ENCODE measurements around the gene MLLT3.

MLLT3 gene

DNA sequence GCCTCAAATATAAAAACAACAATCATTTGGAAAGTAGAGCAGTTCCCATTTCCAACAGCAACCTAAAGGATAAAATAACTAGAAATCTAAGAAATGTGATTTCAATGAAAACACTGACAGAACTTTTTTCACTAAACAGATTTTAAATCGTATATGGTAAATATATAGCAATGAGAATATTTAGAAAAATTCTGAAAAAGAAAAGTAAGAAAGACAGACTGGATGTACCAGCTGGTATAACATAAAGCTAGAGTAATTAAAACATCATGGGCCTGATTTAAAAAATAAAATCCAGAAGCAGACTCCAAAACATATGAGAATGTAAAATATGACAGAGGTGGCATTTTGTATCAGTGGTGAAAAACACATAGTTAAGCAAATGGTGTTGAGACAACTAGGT is 308.9 kb downstream of the MLLT3 start:
- no peak for DNase-seq (ENCODE audit: extremely low read depth in 1 of 2, low read depth in 1 of 2)

GRCh38 chr9:20312732-20313131 is 309.6 kb downstream of the MLLT3 start:
- no peak for DNase-seq (ENCODE audit: extremely low read depth in 1 of 2, low read depth in 1 of 2)

DNA sequence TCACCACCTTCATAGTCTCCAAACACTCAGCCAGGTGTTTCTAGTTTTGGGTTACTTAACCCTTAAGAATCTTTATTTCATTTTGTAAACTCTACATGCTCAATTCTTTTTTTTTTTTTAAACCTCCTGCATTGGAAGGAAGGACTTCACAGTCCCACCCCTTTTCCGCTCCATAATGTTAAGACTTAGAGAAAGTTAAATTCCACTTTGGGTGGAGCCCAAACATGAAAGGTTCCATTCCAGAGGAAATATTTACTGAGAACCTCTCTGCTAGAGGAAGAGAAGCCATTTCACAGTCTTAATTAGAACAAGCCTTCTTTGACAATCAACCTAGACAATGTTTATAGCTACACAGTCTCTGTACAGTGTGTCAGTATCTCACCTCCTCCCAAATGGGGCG is 312.3 kb downstream of the MLLT3 start:
- DNase-seq (ENCODE audit: extremely low read depth in 1 of 2, low read depth in 1 of 2): no peak

- no peak for DNase-seq (ENCODE audit: extremely low read depth in 1 of 2, low read depth in 1 of 2)
Measured at GRCh38 chr9:20309124-20309523, 313.2 kb downstream of the MLLT3 start.

DNA sequence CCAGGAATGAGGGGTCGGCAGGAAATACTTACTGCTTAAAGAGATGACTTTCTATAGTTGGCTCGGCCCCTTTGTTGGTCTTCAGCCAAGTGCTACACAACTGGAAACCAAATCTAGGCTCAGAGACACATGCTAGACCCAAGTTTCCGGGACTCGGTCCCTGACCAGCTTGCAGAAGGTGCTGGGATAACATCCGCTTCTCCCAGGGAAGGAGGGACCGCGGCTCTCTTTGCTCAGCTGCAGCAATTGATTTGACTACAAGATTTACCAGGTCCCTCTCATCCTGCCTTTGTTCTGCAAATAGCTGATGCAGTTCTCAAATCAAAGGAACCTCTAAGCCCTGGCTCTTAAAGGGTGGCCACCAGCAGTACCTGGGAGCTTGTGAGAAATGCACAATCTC is 314.7 kb downstream of the MLLT3 start:
- no peak for DNase-seq (ENCODE audit: extremely low read depth in 1 of 2, low read depth in 1 of 2)

DNA sequence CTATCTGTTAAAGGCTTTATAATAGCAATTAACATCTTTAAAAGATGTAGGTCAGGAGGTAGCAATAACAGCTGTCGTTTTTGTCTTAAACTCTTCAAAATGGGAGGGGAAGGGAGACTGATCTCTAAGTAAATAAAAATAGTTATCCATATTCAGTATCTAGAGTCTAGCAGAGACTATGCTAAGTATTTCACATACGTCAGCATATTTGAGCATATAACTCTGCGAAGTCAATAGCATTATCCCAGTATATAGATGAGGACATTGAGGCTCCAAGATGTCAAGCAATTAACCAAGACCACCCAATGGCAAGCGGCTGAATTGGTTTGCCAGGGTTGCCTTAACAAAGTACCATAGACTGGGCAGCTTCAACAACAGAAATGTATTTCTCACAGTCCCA is 316.8 kb downstream of the MLLT3 start:
- DNase-seq (ENCODE audit: extremely low read depth in 1 of 2, low read depth in 1 of 2): no peak

- DNase-seq (ENCODE audit: extremely low read depth in 1 of 2, low read depth in 1 of 2): no peak
Measured at GRCh38 chr9:20303996-20304395, 318.3 kb downstream of the MLLT3 start.

DNA sequence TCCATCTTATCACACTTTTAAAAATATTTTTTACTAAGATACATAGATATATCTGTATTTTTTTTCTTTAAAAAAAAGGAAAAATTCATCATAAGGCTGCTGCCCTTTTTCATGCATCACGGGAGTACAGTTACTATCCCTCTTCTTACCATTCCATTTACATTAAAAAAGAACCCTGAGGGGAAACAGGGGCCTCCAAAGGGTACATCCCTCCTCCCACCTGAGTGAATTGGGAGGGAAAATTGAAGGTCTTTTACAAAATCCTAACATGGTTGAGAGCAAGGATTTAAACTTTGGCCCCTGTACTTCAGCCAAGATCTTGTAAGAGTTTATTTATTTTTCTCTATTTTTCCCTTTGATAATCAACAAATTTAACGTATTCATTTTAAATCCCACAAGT is 319.2 kb downstream of the MLLT3 start:
- no peak for DNase-seq (ENCODE audit: extremely low read depth in 1 of 2, low read depth in 1 of 2)

DNA sequence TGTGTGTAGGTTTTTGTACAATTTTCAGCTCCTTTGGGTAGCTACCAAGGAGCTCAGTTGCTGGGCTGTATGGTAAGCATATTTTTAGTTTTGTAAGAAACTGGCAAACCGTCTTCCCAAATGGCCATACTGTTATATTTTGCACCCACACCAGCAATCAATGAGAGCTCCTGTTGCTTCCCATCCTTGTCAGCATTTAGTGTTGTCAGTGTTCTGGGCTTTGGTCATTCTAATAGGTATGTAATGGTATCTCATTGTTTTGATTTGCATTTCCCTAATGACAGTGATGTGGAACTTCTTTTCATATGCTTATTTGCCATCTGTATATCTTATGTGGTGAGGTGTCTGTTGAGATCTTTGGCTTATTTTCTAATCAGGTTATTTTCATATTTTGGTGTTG is 320.1 kb downstream of the MLLT3 start:
- no peak for DNase-seq (ENCODE audit: extremely low read depth in 1 of 2, low read depth in 1 of 2)

DNA sequence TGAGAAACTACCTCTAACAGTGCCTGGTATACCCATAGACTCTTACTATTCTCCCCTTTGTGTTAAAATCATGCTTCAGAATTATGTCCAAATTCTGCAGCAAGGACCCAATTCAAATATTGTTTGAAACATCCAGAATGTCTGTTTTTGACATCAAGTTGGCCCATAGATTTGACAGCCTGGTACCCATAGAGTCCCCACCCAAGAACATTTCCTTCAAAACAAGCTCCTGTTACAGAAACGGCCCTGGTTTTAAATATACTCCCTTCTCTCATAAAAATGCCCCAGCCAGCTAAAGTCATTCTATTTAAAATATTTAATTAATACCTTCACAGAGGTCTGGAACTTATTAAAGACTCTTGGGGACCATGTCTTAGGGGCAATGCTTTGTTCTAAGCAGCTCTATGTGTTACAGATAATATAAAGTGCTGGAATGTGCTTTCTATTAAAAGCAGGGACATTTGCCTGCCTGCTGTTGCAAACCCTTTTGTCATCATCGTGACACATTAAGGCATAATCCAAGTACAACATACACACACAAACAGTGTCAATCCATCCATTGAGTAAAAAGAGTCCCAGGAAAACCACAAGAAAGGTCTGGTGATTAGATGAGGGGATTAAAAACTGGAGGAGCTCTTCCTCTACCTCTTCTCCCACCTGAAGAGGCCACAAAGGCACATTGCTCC is 321.7 kb downstream of the MLLT3 start:
- no peak for DNase-seq (ENCODE audit: extremely low read depth in 1 of 2, low read depth in 1 of 2)

DNA sequence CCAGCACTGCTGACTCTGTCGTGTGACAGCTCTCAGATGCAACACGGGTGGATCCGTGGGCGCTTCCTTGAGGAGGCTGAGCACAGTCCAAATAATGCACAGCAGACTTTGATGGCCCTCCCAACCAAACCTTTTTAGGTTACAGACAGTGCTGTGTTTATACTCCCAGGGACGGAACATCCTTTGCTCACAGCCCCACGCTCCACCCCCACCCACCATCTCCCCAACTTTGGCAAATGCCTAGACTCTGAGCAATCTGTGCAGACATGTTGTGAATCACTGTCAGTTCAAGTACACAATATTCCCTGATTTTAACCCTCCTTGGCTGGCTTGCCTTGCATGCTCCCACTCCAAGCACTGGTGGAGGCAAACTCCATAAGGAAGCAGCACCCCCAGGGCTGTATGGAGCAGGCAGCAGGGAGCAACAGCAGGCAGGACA is 324.6 kb downstream of the MLLT3 start:
- no peak for DNase-seq (ENCODE audit: extremely low read depth in 1 of 2, low read depth in 1 of 2)

DNA sequence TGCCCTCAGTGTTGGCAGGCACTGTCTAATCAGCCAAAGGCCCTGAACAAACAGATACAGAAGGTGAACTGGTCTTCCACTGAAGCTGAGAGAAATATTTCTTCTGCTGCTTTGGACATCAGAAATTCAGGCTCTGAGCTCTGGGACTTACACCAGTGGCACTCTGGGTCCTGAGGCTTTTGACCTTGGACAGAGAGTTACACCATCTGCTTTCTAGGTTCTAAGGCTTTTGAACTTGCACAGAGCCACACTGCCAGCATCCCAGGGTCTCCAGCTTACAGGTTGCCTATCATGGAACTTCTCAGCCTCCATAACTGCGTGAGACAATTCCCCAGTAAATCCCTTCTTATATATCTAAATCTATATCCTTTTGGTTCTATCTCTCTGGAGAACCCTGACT is 326.7 kb downstream of the MLLT3 start:
- no peak for DNase-seq (ENCODE audit: extremely low read depth in 1 of 2, low read depth in 1 of 2)

- DNase-seq (ENCODE audit: extremely low read depth in 1 of 2, low read depth in 1 of 2): no peak
Measured at GRCh38 chr9:20294046-20294750, 328.1 kb downstream of the MLLT3 start.

- no peak for DNase-seq (ENCODE audit: extremely low read depth in 1 of 2, low read depth in 1 of 2)
Measured at GRCh38 chr9:20292002-20292401, 330.3 kb downstream of the MLLT3 start.

Data from stimulated activated CD8-positive, alpha-beta memory T cell treated with anti-CD3 and anti-CD28 coated beads, Interleukin-7, amount 100 ng/mL, for 48 hours (primary cell).